Measurements from ENCODE around the gene SHROOM3.

SHROOM3 gene

GRCh38 chr4:76569706-76570105 lies 134.7 kb downstream of the SHROOM3 start:
- no peak for DNase-seq (ENCODE audit: low read depth in 2 of 2)

- no peak for DNase-seq (ENCODE audit: low read depth in 2 of 2)
These were observed 135.3 kb downstream of the SHROOM3 start for GRCh38 chr4:76570141-76570973.

- DNase-seq (ENCODE audit: low read depth in 2 of 2), result no peak
These were observed 136.2 kb downstream of the SHROOM3 start for GRCh38 chr4:76571274-76571673.

GRCh38 chr4:76572224-76572623 lies 137.2 kb downstream of the SHROOM3 start:
- DNase-seq (ENCODE audit: low read depth in 2 of 2), result no peak

GRCh38 chr4:76576824-76577223 lies 141.8 kb downstream of the SHROOM3 start:
- no peak for DNase-seq (ENCODE audit: low read depth in 2 of 2)

- no peak for DNase-seq (ENCODE audit: low read depth in 2 of 2)
These were observed 143.1 kb downstream of the SHROOM3 start for GRCh38 chr4:76578002-76578560.

GRCh38 chr4:76579596-76580375 lies 144.8 kb downstream of the SHROOM3 start:
- no peak for DNase-seq (ENCODE audit: low read depth in 2 of 2)

GRCh38 chr4:76581077-76581962 lies 146.3 kb downstream of the SHROOM3 start:
- DNase-seq (ENCODE audit: low read depth in 2 of 2), result no peak

GRCh38 chr4:76582074-76582816 lies 147.2 kb downstream of the SHROOM3 start:
- no peak for DNase-seq (ENCODE audit: low read depth in 2 of 2)

- no peak for DNase-seq (ENCODE audit: low read depth in 2 of 2)
These were observed 147.7 kb downstream of the SHROOM3 start for GRCh38 chr4:76582817-76583087.

GRCh38 chr4:76584241-76585152 lies 149.5 kb downstream of the SHROOM3 start:
- no peak for DNase-seq (ENCODE audit: low read depth in 2 of 2)

GRCh38 chr4:76585272-76585671 lies 150.2 kb downstream of the SHROOM3 start:
- DNase-seq (ENCODE audit: low read depth in 2 of 2), result no peak

GRCh38 chr4:76585897-76586360 lies 150.9 kb downstream of the SHROOM3 start:
- DNase-seq (ENCODE audit: low read depth in 2 of 2), result no peak

- no peak for DNase-seq (ENCODE audit: low read depth in 2 of 2)
These were observed 153.2 kb downstream of the SHROOM3 start for GRCh38 chr4:76588274-76588673.

GRCh38 chr4:76589402-76589801 lies 154.4 kb downstream of the SHROOM3 start:
- no peak for DNase-seq (ENCODE audit: low read depth in 2 of 2)

GRCh38 chr4:76589872-76590797 lies 155.1 kb downstream of the SHROOM3 start:
- DNase-seq (ENCODE audit: low read depth in 2 of 2), result no peak

GRCh38 chr4:76590798-76591281 lies 155.8 kb downstream of the SHROOM3 start:
- no peak for DNase-seq (ENCODE audit: low read depth in 2 of 2)

GRCh38 chr4:76591992-76592391 lies 157.0 kb downstream of the SHROOM3 start:
- DNase-seq (ENCODE audit: low read depth in 2 of 2), result no peak

GRCh38 chr4:76592460-76592859 lies 157.4 kb downstream of the SHROOM3 start:
- no peak for DNase-seq (ENCODE audit: low read depth in 2 of 2)

Data from stimulated activated CD4-positive, alpha-beta T cell treated with anti-CD3 and anti-CD28 coated beads, Interleukin-1b, Interleukin-23, amount 100 ng/mL, for 1 hour (primary cell).